ENCODE data around the gene LY6G5C.

The LY6G5C gene

GRCh38 chr6:31700740-31701401 lies 20.0 kb upstream of the LY6G5C start:
- no peaks in the 10 kb centered on the region for H3K27me3 ChIP-seq (ENCODE audit: insufficient read depth, low read length)
- H3K9me3 ChIP-seq (ENCODE audit: insufficient read depth, low read depth, low read length), result no peaks in the 10 kb centered on the region
- no peak overlapping the region for H3K27ac ChIP-seq (ENCODE audit: low read length)
- no peak overlapping the region for H3K9ac ChIP-seq (ENCODE audit: low read depth, low read length)
- H3K36me3 ChIP-seq (ENCODE audit: insufficient read depth, low read depth, low read length), result peaks cover 28% of the 10 kb centered on the region
- peaks cover 5% of the 10 kb centered on the region; the same call in 1 of the 2 replicates for H3K4me1 ChIP-seq (ENCODE audit: insufficient read depth, low read length)
- H3K4me3 ChIP-seq (ENCODE audit: low read length), result no peak overlapping the region

- Histone ChIP-seq H3K27me3 (ENCODE audit: insufficient read depth, low read length) (no peaks in the 10 kb centered on the region), H3K36me3 (ENCODE audit: insufficient read depth, low read depth, low read length) (peaks cover 51% of the 10 kb centered on the region)
Measured at GRCh38 chr6:31697555-31697954, 16.7 kb upstream of the LY6G5C start.

GRCh38 chr6:31693535-31693934 lies 12.7 kb upstream of the LY6G5C start:
- Histone ChIP-seq H3K27me3 (ENCODE audit: insufficient read depth, low read length) (no peaks in the 10 kb centered on the region), H3K36me3 (ENCODE audit: insufficient read depth, low read depth, low read length) (peaks cover 71% of the 10 kb centered on the region), H3K9me3 (ENCODE audit: insufficient read depth, low read depth, low read length) (no peaks in the 10 kb centered on the region)

More at GRCh38 chr6:31697555-31697954, 16.7 kb upstream of the LY6G5C start:
- H3K4me1 ChIP-seq (ENCODE audit: insufficient read depth, low read length), result peaks cover 5% of the 10 kb centered on the region; the same call in 1 of the 2 replicates
- no peak overlapping the region for H3K9ac ChIP-seq (ENCODE audit: low read depth, low read length)
- no peak overlapping the region for H3K4me3 ChIP-seq (ENCODE audit: low read length)
- no peak overlapping the region for H3K27ac ChIP-seq (ENCODE audit: low read length)
- no peaks in the 10 kb centered on the region for H3K9me3 ChIP-seq (ENCODE audit: insufficient read depth, low read depth, low read length)

GRCh38 chr6:31692886-31693285 lies 12.0 kb upstream of the LY6G5C start:
- Histone ChIP-seq H3K9ac (ENCODE audit: low read depth, low read length) (no peak overlapping the region), H3K36me3 (ENCODE audit: insufficient read depth, low read depth, low read length) (peaks cover 78% of the 10 kb centered on the region), H3K27me3 (ENCODE audit: insufficient read depth, low read length) (no peaks in the 10 kb centered on the region), H3K27ac (ENCODE audit: low read length) (no peak overlapping the region), H3K4me3 (ENCODE audit: low read length) (no peak overlapping the region), H3K9me3 (ENCODE audit: insufficient read depth, low read depth, low read length) (no peaks in the 10 kb centered on the region), H3K4me1 (ENCODE audit: insufficient read depth, low read length) (no peaks in the 10 kb centered on the region)

More at GRCh38 chr6:31693535-31693934, 12.7 kb upstream of the LY6G5C start:
- H3K4me3 ChIP-seq (ENCODE audit: low read length), result no peak overlapping the region
- H3K9ac ChIP-seq (ENCODE audit: low read depth, low read length), result no peak overlapping the region
- no peaks in the 10 kb centered on the region for H3K4me1 ChIP-seq (ENCODE audit: insufficient read depth, low read length)
- H3K27ac ChIP-seq (ENCODE audit: low read length), result no peak overlapping the region

- H3K9ac ChIP-seq (ENCODE audit: low read depth, low read length), result no peak overlapping the region
- H3K27ac ChIP-seq (ENCODE audit: low read length), result no peak overlapping the region
- H3K27me3 ChIP-seq (ENCODE audit: insufficient read depth, low read length), result no peaks in the 10 kb centered on the region
- H3K4me3 ChIP-seq (ENCODE audit: low read length), result no peak overlapping the region
- H3K4me1 ChIP-seq (ENCODE audit: insufficient read depth, low read length), result no peaks in the 10 kb centered on the region
- H3K9me3 ChIP-seq (ENCODE audit: insufficient read depth, low read depth, low read length), result no peaks in the 10 kb centered on the region
- peaks cover 77% of the 10 kb centered on the region for H3K36me3 ChIP-seq (ENCODE audit: insufficient read depth, low read depth, low read length)
Measured at GRCh38 chr6:31692353-31692752, 11.5 kb upstream of the LY6G5C start.

GRCh38 chr6:31691564-31692108 lies 10.8 kb upstream of the LY6G5C start:
- no peak overlapping the region for H3K27ac ChIP-seq (ENCODE audit: low read length)
- H3K4me3 ChIP-seq (ENCODE audit: low read length), result no peak overlapping the region
- H3K36me3 ChIP-seq (ENCODE audit: insufficient read depth, low read depth, low read length), result peaks cover 80% of the 10 kb centered on the region
- H3K9me3 ChIP-seq (ENCODE audit: insufficient read depth, low read depth, low read length), result no peaks in the 10 kb centered on the region
- H3K4me1 ChIP-seq (ENCODE audit: insufficient read depth, low read length), result no peaks in the 10 kb centered on the region
- no peaks in the 10 kb centered on the region for H3K27me3 ChIP-seq (ENCODE audit: insufficient read depth, low read length)
- H3K9ac ChIP-seq (ENCODE audit: low read depth, low read length), result no peak overlapping the region

- Histone ChIP-seq H3K36me3 (ENCODE audit: insufficient read depth, low read depth, low read length) (peaks cover 80% of the 10 kb centered on the region), H3K9ac (ENCODE audit: low read depth, low read length) (no peak overlapping the region), H3K27ac (ENCODE audit: low read length) (no peak overlapping the region), H3K4me1 (ENCODE audit: insufficient read depth, low read length) (no peaks in the 10 kb centered on the region), H3K9me3 (ENCODE audit: insufficient read depth, low read depth, low read length) (no peaks in the 10 kb centered on the region), H3K4me3 (ENCODE audit: low read length) (no peak overlapping the region), H3K27me3 (ENCODE audit: insufficient read depth, low read length) (no peaks in the 10 kb centered on the region)
Measured at GRCh38 chr6:31691078-31691463, 10.2 kb upstream of the LY6G5C start.

- H3K4me1 ChIP-seq (ENCODE audit: insufficient read depth, low read length), result no peaks in the 10 kb centered on the region
- H3K27me3 ChIP-seq (ENCODE audit: insufficient read depth, low read length), result no peaks in the 10 kb centered on the region
- H3K36me3 ChIP-seq (ENCODE audit: insufficient read depth, low read depth, low read length), result peaks cover 82% of the 10 kb centered on the region
- H3K27ac ChIP-seq (ENCODE audit: low read length), result no peak overlapping the region
- H3K9me3 ChIP-seq (ENCODE audit: insufficient read depth, low read depth, low read length), result no peaks in the 10 kb centered on the region
- H3K4me3 ChIP-seq (ENCODE audit: low read length), result no peak overlapping the region
- H3K9ac ChIP-seq (ENCODE audit: low read depth, low read length), result no peak overlapping the region
Measured at GRCh38 chr6:31690231-31691077, 9.6 kb upstream of the LY6G5C start.

- H3K9ac ChIP-seq (ENCODE audit: low read depth, low read length), result no peak overlapping the region
Measured at GRCh38 chr6:31689249-31690110, 8.6 kb upstream of the LY6G5C start.

GRCh38 chr6:31687860-31688693 lies 7.2 kb upstream of the LY6G5C start:
- Histone ChIP-seq H3K9ac (ENCODE audit: low read depth, low read length) (no peak overlapping the region), H3K4me1 (ENCODE audit: insufficient read depth, low read length) (no peaks in the 10 kb centered on the region), H3K4me3 (ENCODE audit: low read length) (no peak overlapping the region), H3K9me3 (ENCODE audit: insufficient read depth, low read depth, low read length) (no peaks in the 10 kb centered on the region), H3K36me3 (ENCODE audit: insufficient read depth, low read depth, low read length) (peaks cover 64% of the 10 kb centered on the region), H3K27ac (ENCODE audit: low read length) (no peak overlapping the region), H3K27me3 (ENCODE audit: insufficient read depth, low read length) (no peaks in the 10 kb centered on the region)

More at GRCh38 chr6:31689249-31690110, 8.6 kb upstream of the LY6G5C start:
- Histone ChIP-seq H3K27ac (ENCODE audit: low read length) (no peak overlapping the region), H3K4me3 (ENCODE audit: low read length) (no peak overlapping the region), H3K9me3 (ENCODE audit: insufficient read depth, low read depth, low read length) (no peaks in the 10 kb centered on the region), H3K36me3 (ENCODE audit: insufficient read depth, low read depth, low read length) (peaks cover 72% of the 10 kb centered on the region), H3K4me1 (ENCODE audit: insufficient read depth, low read length) (no peaks in the 10 kb centered on the region), H3K27me3 (ENCODE audit: insufficient read depth, low read length) (no peaks in the 10 kb centered on the region)
